ENCODE measurements around the gene MARCOL.
A peak's percentile ranks its signal among the peaks of the same experiment; 100 is the strongest.

The MARCOL gene

GRCh38 chr5:148290271-148291195, 52.2 kb downstream of the MARCOL start:
- CTCF ChIA-PET: interaction anchor here (1.4 to 2.8 kb wide), 3 partner anchors 10 to 440 kb away, joined by 3 to 18 read pairs (median 7); no protein-coding TSS in a partner anchor
- POLR2A ChIA-PET: no interaction called here
- TF ChIP-seq CTCF (IDR thresholded peaks at IDR 0.05; ENCODE audit: insufficient read depth, low read length, missing control alignments): peak; percentile 38
- no peak for DNase-seq (ENCODE audit: low read depth, low spot score)
- H3K4me3 ChIP-seq (ENCODE audit: low read depth, low read length): no peak overlapping the region

Measured in AG04449 (cell line).